ENCODE results near the gene BRPF3. TPM values are rescaled to one million over a fixed set of nuclear protein-coding genes. Genes with fewer than 3 reads are reported as not detected.

The BRPF3 gene
- total and polyA plus RNA-seq, 2 of the 13 experiments (the other 11 are each of a cell fraction or from before 2014, with no cell fraction given), result 12.3 to 22.9 TPM

GRCh38 chr6:36232172-36232571, 35.6 kb downstream of the BRPF3 start (continued):
- TF ChIP-seq POLR2AphosphoS2 (IDR thresholded peaks at IDR 0.05; ENCODE audit: low read depth, low read length) (no peak), ZNF451 (CRISPR knock-in tag; IDR thresholded peaks at IDR 0.05) (no peak), TFAP4 (IDR thresholded peaks at IDR 0.05; ENCODE audit: borderline replicate concordance, low read depth) (peak; percentile 83), ZKSCAN8 (CRISPR knock-in tag; IDR thresholded peaks at IDR 0.05; ENCODE audit: borderline replicate concordance) (no peak)

GRCh38 chr6:36235309-36235708, 38.8 kb downstream of the BRPF3 start:
- 86% methylated on average over 3 of the region's 3 CpGs for WGBS (ENCODE audit: low lambda C conversion rate)
- H3K36me3 ChIP-seq (replicated peaks in 1 of 2; ENCODE audit: control insufficient read depth in 1 of 2, insufficient read depth in 2 of 2, low read length in 2 of 2), result peaks cover 14 to 21% of the 10 kb centered on the region in 2 experiments; a peak in 4 of 5 replicates
- peak; percentile 26 for ATAC-seq
- in situ Hi-C loops (cut with HindIII; ENCODE audit: extremely low pct_ligation_motif_present, low pct_unique_long_range_greater_than_20kb), result no loop called here
- H3K4me2 ChIP-seq (ENCODE audit: low read depth, low read length), result no peak overlapping the region
- intact Hi-C loops (cut with micrococcal nuclease; ENCODE audit: unreplicated experiment), result no loop called here
- H3K79me2 ChIP-seq (ENCODE audit: insufficient read depth, low read length), result no peaks in the 10 kb centered on the region
- H3K27me3 ChIP-seq (ENCODE audit: control insufficient read depth in 1 of 2, insufficient read depth in 2 of 2, low read length in 2 of 2), result no peaks in the 10 kb centered on the region
- H3K27ac ChIP-seq (ENCODE audit: extremely low read length, insufficient read depth, low read length), result no peak overlapping the region
- no peak for DNase-seq (ENCODE audit: low spot score)
- no peak overlapping the region for H2AFZ ChIP-seq (ENCODE audit: low read length)
- no peak for TF ChIP-seq ZNF878 (CRISPR knock-in tag; IDR thresholded peaks at IDR 0.05)
- ChIA-PET POLR2A (interaction anchor here (1.2 kb wide), 1 partner anchor 10 kb away, joined by 3 read pairs; no protein-coding TSS in a partner anchor), CTCF (ENCODE audit: low intra/inter-chr PET ratio, low total read pairs) (no interaction called here)
- H4K20me1 ChIP-seq (ENCODE audit: insufficient read depth, low read length), result no peaks in the 10 kb centered on the region
- no peak for FAIRE-seq
- H3K9ac ChIP-seq (ENCODE audit: insufficient read depth, low read depth, low read length), result no peak overlapping the region
- BruUV-seq (replicated peaks), result no TSS peak
- peaks cover 20% of the 10 kb centered on the region for H3K4me1 ChIP-seq (ENCODE audit: insufficient read depth, low read length)
- H3K4me3 ChIP-seq (replicated peaks in 1 of 3; ENCODE audit: insufficient read depth in 1 of 3, low read depth in 2 of 3, low read length in 3 of 3), result no peak overlapping the region
- H3K9me3 ChIP-seq (ENCODE audit: low read length), result no peaks in the 10 kb centered on the region

GRCh38 chr6:36235862-36236261, 39.3 kb downstream of the BRPF3 start:
- Histone ChIP-seq H3K36me3 (replicated peaks in 1 of 2; ENCODE audit: control insufficient read depth in 1 of 2, insufficient read depth in 2 of 2, low read length in 2 of 2) (peaks cover 9 to 15% of the 10 kb centered on the region in 2 experiments; a peak in 4 of 5 replicates), H3K9ac (ENCODE audit: insufficient read depth, low read depth, low read length) (no peak overlapping the region), H3K4me1 (ENCODE audit: insufficient read depth, low read length) (peaks cover 21% of the 10 kb centered on the region), H3K79me2 (ENCODE audit: insufficient read depth, low read length) (no peaks in the 10 kb centered on the region), H4K20me1 (ENCODE audit: insufficient read depth, low read length) (no peaks in the 10 kb centered on the region), H2AFZ (ENCODE audit: low read length) (no peak overlapping the region), H3K27ac (ENCODE audit: extremely low read length, insufficient read depth, low read length) (no peak overlapping the region), H3K4me3 (replicated peaks in 1 of 3; ENCODE audit: insufficient read depth in 1 of 3, low read depth in 2 of 3, low read length in 3 of 3) (no peak overlapping the region), H3K4me2 (ENCODE audit: low read depth, low read length) (no peak overlapping the region), H3K27me3 (ENCODE audit: control insufficient read depth in 1 of 2, insufficient read depth in 2 of 2, low read length in 2 of 2) (no peaks in the 10 kb centered on the region), H3K9me3 (ENCODE audit: low read length) (no peaks in the 10 kb centered on the region)
- BruUV-seq (replicated peaks), result no TSS peak
- CTCF ChIA-PET (ENCODE audit: low intra/inter-chr PET ratio, low total read pairs), result no interaction called here
- intact Hi-C loops (cut with micrococcal nuclease; ENCODE audit: unreplicated experiment), result no loop called here
- ATAC-seq (no peak), DNase-seq (ENCODE audit: low spot score) (no peak), FAIRE-seq (no peak)
- 89% methylated on average over 17 of the region's 17 CpGs for WGBS (ENCODE audit: low lambda C conversion rate)
- POLR2A ChIA-PET, result interaction anchor here (1.2 kb wide), 1 partner anchor 9 kb away, joined by 3 read pairs; no protein-coding TSS in a partner anchor
- in situ Hi-C loops (cut with HindIII; ENCODE audit: extremely low pct_ligation_motif_present, low pct_unique_long_range_greater_than_20kb), result no loop called here
- no peak for TF ChIP-seq KIAA2018 (CRISPR knock-in tag; IDR thresholded peaks at IDR 0.05; ENCODE audit: borderline replicate concordance)
- no peak for TF ChIP-seq MIER2 (CRISPR knock-in tag; IDR thresholded peaks at IDR 0.05)
- no peak for TF ChIP-seq ZBTB42 (CRISPR knock-in tag; IDR thresholded peaks at IDR 0.05)

All from HepG2 (cell line).